Frontal cortex (tissue), 4 donors: ENCODE results near the gene ARL8A. TPM values are rescaled to one million over a fixed set of nuclear protein-coding genes. Genes with fewer than 3 reads are reported as not detected.
"Not testable (repeated sequence)": the region's sequence is repeated elsewhere in the genome, so short reads cannot be mapped to it uniquely, and the experiment has no call there.

ENCODE experiments used
- DNase-seq, 2 donors: peaks; one replicate each; pipeline ENCODE4 v3.0.0; 2012; ENCODE audit warnings: low spot score in 2 of 2
- FAIRE-seq: peaks from 2 replicates; lab custom pipeline; 2012; peaks lifted over from hg19 to GRCh38; lab: Jason Lieb, UNC
- total RNA-seq: library from RNA; depleted of rRNA; stranded (reverse); fragments of >200 nt; gene quantifications from one replicate; pipeline ENCODE4 v1.2.3, GENCODE V29; 2014
- donor health status: control.
- donor health status: control.
- donor health status: control.

Gene ARL8A
- total RNA-seq, 1 donor from 2014 or later = 99.1 TPM

- FAIRE-seq = no peak
Observed at GRCh38 chr1:202143768-202144401, 652 bp downstream of the ARL8A start.

GRCh38 chr1:202143011-202143767 lies 1.3 kb downstream of the ARL8A start:
- DNase-seq (no peak), FAIRE-seq (no peak)

More at GRCh38 chr1:202143768-202144401, 652 bp downstream of the ARL8A start:
- DNase-seq = peak; percentile 60 to 68

- DNase-seq, FAIRE-seq: not testable (repeated sequence)
Observed at GRCh38 chr1:202141468-202141867, 3.1 kb downstream of the ARL8A start.

- DNase-seq = no peak
- no peak for FAIRE-seq
Observed at GRCh38 chr1:202140833-202141232, 3.7 kb downstream of the ARL8A start.

GRCh38 chr1:202135221-202135721 lies 9.3 kb downstream of the ARL8A start:
- FAIRE-seq (no peak), DNase-seq (peak; percentile 74 to 81)

GRCh38 chr1:202134645-202135172 lies 9.8 kb downstream of the ARL8A start:
- DNase-seq (no peak), FAIRE-seq (no peak)

GRCh38 chr1:202133989-202134388 lies 10.5 kb downstream of the ARL8A start:
- FAIRE-seq (no peak), DNase-seq (no peak)

GRCh38 chr1:202133496-202133895 lies 11.0 kb downstream of the ARL8A start:
- no peak for FAIRE-seq
- DNase-seq = no peak

- FAIRE-seq = no peak
Observed at GRCh38 chr1:202133001-202133400, 11.5 kb downstream of the ARL8A start.

GRCh38 chr1:202131956-202132821 lies 12.3 kb downstream of the ARL8A start:
- DNase-seq (peak; percentile 43 to 62), FAIRE-seq (no peak)

More at GRCh38 chr1:202133001-202133400, 11.5 kb downstream of the ARL8A start:
- peak; percentile 55 to 57 for DNase-seq

GRCh38 chr1:202130816-202131522 lies 13.6 kb downstream of the ARL8A start:
- FAIRE-seq = no peak
- DNase-seq = peak; percentile 68 to 71

- no peak for FAIRE-seq
- DNase-seq = peak; percentile 63 to 75
Observed at GRCh38 chr1:202130297-202130721, 14.2 kb downstream of the ARL8A start.

GRCh38 chr1:202129453-202130296 lies 14.9 kb downstream of the ARL8A start:
- DNase-seq (no peak), FAIRE-seq (no peak)

GRCh38 chr1:202127836-202128622 lies 16.5 kb downstream of the ARL8A start:
- no peak for FAIRE-seq

GRCh38 chr1:202127061-202127460 lies 17.5 kb downstream of the ARL8A start:
- DNase-seq (no peak), FAIRE-seq (no peak)

More at GRCh38 chr1:202127836-202128622, 16.5 kb downstream of the ARL8A start:
- DNase-seq = no peak

GRCh38 chr1:202126426-202126825 lies 18.1 kb downstream of the ARL8A start:
- no peak for FAIRE-seq
- DNase-seq = no peak

- FAIRE-seq = no peak
Observed at GRCh38 chr1:202125611-202126010, 18.9 kb downstream of the ARL8A start.

GRCh38 chr1:202124142-202124541 lies 20.4 kb downstream of the ARL8A start:
- FAIRE-seq = no peak
- DNase-seq = no peak

More at GRCh38 chr1:202125611-202126010, 18.9 kb downstream of the ARL8A start:
- DNase-seq = no peak
